PC-3 (cell line): Measurements from ENCODE around the gene SMIM36. TPM values are rescaled to one million over a fixed set of nuclear protein-coding genes. Genes with fewer than 3 reads are reported as not detected.

Source experiments
- ATAC-seq: fragments of 200-7000 bp; cut with Tn5 transposase; 2 replicates; pipeline ENCODE4 v1.9.1; 2020; ENCODE audit warnings: mild to moderate bottlenecking, moderate library complexity
- BruUV-seq: library from RNA; stranded (reverse); fragments of 400-500 nt; replicated peaks from 2 replicates; lab custom pipeline; 2021; lab: Mats Ljungman, UMichigan
- CTCF ChIA-PET: fragments of 300-600 bp; sonication (Branson Sonifier 250); formaldehyde crosslinking; loops from one replicate; lab custom pipeline; 2022; ENCODE audit warnings: antibody characterized with exemption; lab: Charles Lee
- POLR2A ChIA-PET: fragments of 300-600 bp; sonication (Branson Sonifier 250); formaldehyde crosslinking; loops from one replicate; lab custom pipeline; 2022; ENCODE audit warnings: antibody characterized with exemption; ENCODE audit not compliant: unreplicated experiment; lab: Charles Lee
- DNase-seq: peaks from one replicate; pipeline ENCODE4 v3.0.0-alpha.2; 2015
- H2AFZ ChIP-seq: fragments of 300-600 bp; sonication (generic); 2 replicates; pipeline ENCODE4 v1.6.0; 2016; ENCODE audit warnings: antibody characterized with exemption, low read length
- H3F3A ChIP-seq: fragments of 300-600 bp; sonication (generic); one replicate; pipeline ENCODE4 v1.6.0; 2017; ENCODE audit warnings: antibody characterized with exemption, low read length, control low read depth, mild to moderate bottlenecking; ENCODE audit not compliant: unreplicated experiment
- H3K27ac ChIP-seq: fragments of 300-600 bp; sonication (generic); 2 replicates; pipeline ENCODE4 v1.5.1; 2016; ENCODE audit warnings: mild to moderate bottlenecking, low read length
- H3K27me3 ChIP-seq: fragments of 300-600 bp; sonication (generic); 2 replicates; pipeline ENCODE4 v1.6.1; 2016; ENCODE audit warnings: low read length, mixed read lengths
- H3K36me3 ChIP-seq: fragments of 300-600 bp; sonication (generic); 2 replicates; pipeline ENCODE4 v1.6.1; 2016; ENCODE audit warnings: low read depth, mixed run types, low read length, mixed read lengths
- H3K4me1 ChIP-seq: fragments of 300-600 bp; sonication (generic); 2 replicates; pipeline ENCODE4 v1.5.1; 2016; ENCODE audit warnings: low read length; ENCODE audit not compliant: insufficient read depth
- H3K4me2 ChIP-seq: fragments of 300-600 bp; sonication (generic); 2 replicates; pipeline ENCODE4 v1.6.0; 2016; ENCODE audit warnings: low read length
- H3K4me3 ChIP-seq: fragments of 300-600 bp; sonication (generic); 2 replicates; pipeline ENCODE4 v1.5.1; 2016; ENCODE audit warnings: mild to moderate bottlenecking, low read length, mixed read lengths
- H3K79me2 ChIP-seq: fragments of 300-600 bp; sonication (generic); 2 replicates; pipeline ENCODE4 v1.6.1; 2017; ENCODE audit warnings: low read length, mixed read lengths
- H3K9ac ChIP-seq: fragments of 300-600 bp; sonication (generic); 2 replicates; pipeline ENCODE4 v1.6.0; 2016; ENCODE audit warnings: mild to moderate bottlenecking, low read length
- H3K9me2 ChIP-seq: fragments of 300-600 bp; sonication (generic); replicated peaks from 2 replicates; pipeline ENCODE4 v1.6.1; 2016; ENCODE audit warnings: mixed run types, low read length, mixed read lengths
- H3K9me3 ChIP-seq: fragments of 300-600 bp; sonication (generic); 2 replicates; pipeline ENCODE4 v1.6.1; 2016; ENCODE audit warnings: low read length, mixed read lengths
- H4K20me1 ChIP-seq: fragments of 300-600 bp; sonication (generic); 2 replicates; pipeline ENCODE4 v1.6.1; 2016; ENCODE audit warnings: low read length, mixed read lengths
- EZH2 ChIP-seq: fragments of 300-600 bp; sonication (generic); IDR thresholded peaks from one replicate; pipeline ENCODE4 v1.6.1; 2017; ENCODE audit warnings: antibody characterized with exemption, mild to moderate bottlenecking, low read length; ENCODE audit not compliant: unreplicated experiment
- EZH2phosphoT487 ChIP-seq: fragments of 300-600 bp; sonication (generic); IDR thresholded peaks from 2 replicates; pipeline ENCODE4 v1.6.1; 2018; ENCODE audit warnings: mild to moderate bottlenecking, antibody characterized with exemption, low read length, borderline replicate concordance
- intact Hi-C: fragments of 100-400 bp; cut with micrococcal nuclease; formaldehyde crosslinking; loops from 2 replicates; pipeline ENCODE4 v1.9.0; 2023
- total RNA-seq: library from RNA; depleted of rRNA; stranded (reverse); fragments of >200 nt; gene quantifications from 2 replicates; pipeline ENCODE4 v1.2.3, GENCODE V29; 2014
- TF ChIP-seq, protein P1 (sequence below): fragments of 300-600 bp; sonication (generic); conservative IDR thresholded peaks from 2 replicates; pipeline ENCODE4 v1.5.1; 2017; ENCODE audit warnings: antibody characterized with exemption, low read depth, mild to moderate bottlenecking, low read length

Gene SMIM36
- total RNA-seq, 1 experiment from 2014 or later, result not detected

DNA sequence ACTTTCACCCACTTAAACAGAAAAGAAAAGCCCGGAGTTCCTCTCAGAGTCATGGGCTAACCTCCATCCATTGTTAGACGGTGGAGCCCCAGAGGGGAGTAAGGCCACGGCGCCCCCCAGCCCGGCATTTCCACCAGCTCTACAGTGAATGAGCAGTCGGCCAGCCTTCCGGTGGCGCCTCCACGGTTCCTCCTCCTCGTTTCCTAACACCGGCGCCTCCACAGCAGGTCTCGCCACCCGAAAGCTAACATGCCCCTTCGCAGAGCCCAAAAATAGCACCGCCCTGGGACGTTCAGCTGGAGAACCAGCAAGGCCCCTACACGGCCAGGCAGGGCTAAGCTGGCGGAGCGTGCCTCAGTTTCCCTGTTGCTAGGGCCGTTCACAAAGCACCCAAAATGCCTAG is 90.5 kb downstream of the SMIM36 start:
- Histone ChIP-seq H3K4me2 (peak overlapping the region; percentile 99), H4K20me1 (no peaks in the 10 kb centered on the region), H3F3A (no peaks in the 10 kb centered on the region), H2AFZ (peak overlapping the region; percentile 98), H3K27ac (no peak overlapping the region), H3K4me3 (peak overlapping the region; percentile 92), H3K9me3 (no peaks in the 10 kb centered on the region), H3K79me2 (peaks cover 23% of the 10 kb centered on the region), H3K9me2 (no peaks in the 10 kb centered on the region), H3K9ac (peak overlapping the region; percentile 85), H3K36me3 (no peaks in the 10 kb centered on the region), H3K27me3 (peaks cover 14% of the 10 kb centered on the region), H3K4me1 (peaks cover 13% of the 10 kb centered on the region)
- ATAC-seq, result peak; percentile 9; the same call in 1 of the 2 replicates
- TF ChIP-seq, protein P1, sequence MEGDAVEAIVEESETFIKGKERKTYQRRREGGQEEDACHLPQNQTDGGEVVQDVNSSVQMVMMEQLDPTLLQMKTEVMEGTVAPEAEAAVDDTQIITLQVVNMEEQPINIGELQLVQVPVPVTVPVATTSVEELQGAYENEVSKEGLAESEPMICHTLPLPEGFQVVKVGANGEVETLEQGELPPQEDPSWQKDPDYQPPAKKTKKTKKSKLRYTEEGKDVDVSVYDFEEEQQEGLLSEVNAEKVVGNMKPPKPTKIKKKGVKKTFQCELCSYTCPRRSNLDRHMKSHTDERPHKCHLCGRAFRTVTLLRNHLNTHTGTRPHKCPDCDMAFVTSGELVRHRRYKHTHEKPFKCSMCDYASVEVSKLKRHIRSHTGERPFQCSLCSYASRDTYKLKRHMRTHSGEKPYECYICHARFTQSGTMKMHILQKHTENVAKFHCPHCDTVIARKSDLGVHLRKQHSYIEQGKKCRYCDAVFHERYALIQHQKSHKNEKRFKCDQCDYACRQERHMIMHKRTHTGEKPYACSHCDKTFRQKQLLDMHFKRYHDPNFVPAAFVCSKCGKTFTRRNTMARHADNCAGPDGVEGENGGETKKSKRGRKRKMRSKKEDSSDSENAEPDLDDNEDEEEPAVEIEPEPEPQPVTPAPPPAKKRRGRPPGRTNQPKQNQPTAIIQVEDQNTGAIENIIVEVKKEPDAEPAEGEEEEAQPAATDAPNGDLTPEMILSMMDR, result 0 out of 2 replicates have a peak, but pooled peaks have one; percentile 15
- TF ChIP-seq EZH2phosphoT487, result no peak
- ChIA-PET CTCF (interaction anchor here (0.9 kb wide), 1 partner anchor 12 kb away, joined by 3 read pairs; no protein-coding TSS in a partner anchor), POLR2A (no interaction called here)
- intact Hi-C loops, result loop anchor here (1.0 to 5.0 kb wide), 2 partner anchors 13 to 37 kb away; no protein-coding TSS in a partner anchor
- peak; percentile 48 for DNase-seq
- BruUV-seq, result no TSS peak

GRCh38 chr17:55420067-55420775 is 91.0 kb downstream of the SMIM36 start:
- Histone ChIP-seq H3K4me2 (peak overlapping the region; percentile 99), H3F3A (no peaks in the 10 kb centered on the region), H3K9me2 (no peaks in the 10 kb centered on the region), H4K20me1 (no peaks in the 10 kb centered on the region), H3K27me3 (peaks cover 12% of the 10 kb centered on the region), H3K9me3 (no peaks in the 10 kb centered on the region), H3K27ac (no peak overlapping the region), H2AFZ (peak overlapping the region; percentile 98), H3K79me2 (peaks cover 23% of the 10 kb centered on the region), H3K4me3 (peak overlapping the region; percentile 92), H3K9ac (peak overlapping the region; percentile 85), H3K36me3 (no peaks in the 10 kb centered on the region), H3K4me1 (peaks cover 13% of the 10 kb centered on the region)
- TF ChIP-seq, protein P1, result no peak
- TF ChIP-seq EZH2, result no peak
- TF ChIP-seq EZH2phosphoT487, result no peak
- no TSS peak for BruUV-seq
- DNase-seq, result no peak
- intact Hi-C loops, result loop anchor here (1.0 to 5.0 kb wide), 2 partner anchors 13 to 37 kb away; no protein-coding TSS in a partner anchor
- no peak for ATAC-seq
- ChIA-PET POLR2A (no interaction called here), CTCF (no interaction called here)
